HEK293T (cell line): ENCODE data around the gene GPHN.

Experiments
- FOXM1 ChIP-seq: fragments of 450-650 bp; IDR thresholded peaks from 2 replicates; pipeline ENCODE4 v1.6.1; 2017; ENCODE audit warnings: mild to moderate bottlenecking, borderline replicate concordance
- PKNOX1 ChIP-seq: fragments of 450-650 bp; IDR thresholded peaks from 2 replicates; pipeline ENCODE4 v1.6.1; 2016

- TF ChIP-seq PKNOX1, result no peak
- no peak for TF ChIP-seq FOXM1
Observed at GRCh38 chr14:67140556-67140955, 632.6 kb downstream of the GPHN start.
